Thyroid gland (tissue), 4 donors: ENCODE results near the gene ZBTB12.

Source experiments
- POLR2A ChIP-seq, 2 donors: fragments of 450-650 bp; IDR thresholded peaks; one replicate each; pipeline ENCODE4 v1.6.1; 2017; ENCODE audit warnings: antibody characterized with exemption in 2 of 2, mild to moderate bottlenecking in 2 of 2, moderate library complexity in 1 of 2
- TF ChIP-seq, protein P1 (sequence below), 6 experiments: fragments of 200-600 bp in 3 of 6; fragments of 450-650 bp in 3 of 6; sonication (generic) in 3 of 6; IDR thresholded peaks; one replicate each; pipeline ENCODE4 v1.5.1; 2016 to 2019; ENCODE audit warnings: antibody characterized with exemption in 6 of 6, mild to moderate bottlenecking in 2 of 6, inconsistent platforms in 1 of 6, moderate library complexity in 1 of 6

DNA sequence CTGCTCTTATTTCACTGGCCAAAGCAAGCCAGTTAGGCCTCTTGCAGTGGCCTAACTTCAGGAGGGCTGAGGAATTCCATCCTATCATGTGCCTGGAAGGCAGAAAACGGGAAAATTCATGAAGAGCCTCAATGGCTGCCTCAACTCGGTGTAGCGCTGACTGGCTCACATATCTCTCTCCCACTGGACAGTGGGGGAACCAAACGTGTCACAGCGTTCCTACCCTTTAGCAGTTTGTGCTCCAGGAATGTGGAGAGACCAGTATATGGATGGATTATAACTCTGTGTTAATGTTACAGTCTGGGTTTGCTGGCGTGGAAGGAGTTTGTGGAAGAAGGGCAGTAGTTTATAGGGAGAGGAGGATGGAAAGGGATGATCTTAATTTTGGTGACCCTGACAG, 13.9 kb upstream of the ZBTB12 start:
- TF ChIP-seq, protein P1, sequence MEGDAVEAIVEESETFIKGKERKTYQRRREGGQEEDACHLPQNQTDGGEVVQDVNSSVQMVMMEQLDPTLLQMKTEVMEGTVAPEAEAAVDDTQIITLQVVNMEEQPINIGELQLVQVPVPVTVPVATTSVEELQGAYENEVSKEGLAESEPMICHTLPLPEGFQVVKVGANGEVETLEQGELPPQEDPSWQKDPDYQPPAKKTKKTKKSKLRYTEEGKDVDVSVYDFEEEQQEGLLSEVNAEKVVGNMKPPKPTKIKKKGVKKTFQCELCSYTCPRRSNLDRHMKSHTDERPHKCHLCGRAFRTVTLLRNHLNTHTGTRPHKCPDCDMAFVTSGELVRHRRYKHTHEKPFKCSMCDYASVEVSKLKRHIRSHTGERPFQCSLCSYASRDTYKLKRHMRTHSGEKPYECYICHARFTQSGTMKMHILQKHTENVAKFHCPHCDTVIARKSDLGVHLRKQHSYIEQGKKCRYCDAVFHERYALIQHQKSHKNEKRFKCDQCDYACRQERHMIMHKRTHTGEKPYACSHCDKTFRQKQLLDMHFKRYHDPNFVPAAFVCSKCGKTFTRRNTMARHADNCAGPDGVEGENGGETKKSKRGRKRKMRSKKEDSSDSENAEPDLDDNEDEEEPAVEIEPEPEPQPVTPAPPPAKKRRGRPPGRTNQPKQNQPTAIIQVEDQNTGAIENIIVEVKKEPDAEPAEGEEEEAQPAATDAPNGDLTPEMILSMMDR (IDR thresholded peaks at IDR 0.05) = no peak
- no peak for TF ChIP-seq POLR2A (IDR thresholded peaks at IDR 0.05)
